Measurements from ENCODE around the gene CCDC85B. TPM values are rescaled to one million over a fixed set of nuclear protein-coding genes. Genes with fewer than 3 reads are reported as not detected.

Gene CCDC85B
- total and polyA plus RNA-seq, 4 donors = 15.7 to 53.9 (median 36.8) TPM

DNA sequence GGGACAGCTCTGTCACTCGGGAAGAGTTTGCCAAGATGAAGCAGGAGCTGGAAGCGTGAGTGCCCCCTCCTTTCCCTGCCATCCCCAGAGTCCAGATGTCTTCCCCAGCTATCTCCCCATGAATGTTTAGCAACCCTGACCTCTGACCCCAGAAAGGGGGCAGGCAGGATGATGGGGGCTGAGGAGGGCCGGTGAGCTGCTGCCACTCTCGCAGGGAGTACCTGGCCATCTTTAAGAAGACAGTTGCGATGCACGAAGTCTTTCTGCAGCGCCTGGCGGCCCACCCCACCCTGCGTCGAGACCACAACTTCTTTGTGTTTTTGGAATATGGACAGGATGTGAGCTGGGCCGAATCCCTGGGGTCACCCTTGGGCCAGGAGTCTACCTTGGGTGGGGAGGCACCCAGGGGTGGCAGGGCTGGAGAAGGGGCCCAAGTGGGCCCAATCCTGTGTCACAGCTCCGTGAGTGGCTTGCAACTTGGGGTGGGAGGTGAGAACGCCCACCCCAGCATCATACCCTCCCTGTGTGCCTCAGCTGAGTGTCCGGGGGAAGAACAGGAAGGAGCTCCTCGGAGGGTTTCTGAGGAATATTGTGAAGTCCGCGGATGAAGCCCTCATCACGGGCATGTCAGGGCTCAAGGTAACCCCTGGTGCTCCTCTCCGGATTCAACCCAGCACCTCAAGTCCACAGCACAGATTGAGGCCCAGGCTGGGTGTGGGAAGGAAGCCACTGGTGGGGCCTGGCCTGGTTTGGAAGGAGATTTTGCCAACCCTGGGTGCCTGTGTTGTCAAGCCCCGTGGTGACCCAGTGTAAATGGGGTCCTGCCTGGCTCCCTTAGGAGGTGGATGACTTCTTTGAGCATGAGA is 40.0 kb upstream of the CCDC85B start:
- H3K4me3 ChIP-seq (ENCODE audit: low read depth, low read length) = no peak overlapping the region
- DNase-seq (ENCODE audit: low read depth in 4 of 6, low spot score in 6 of 6) = peak in 1 of 6 donors; percentile 6
- WGBS (ENCODE audit: insufficient coverage) = 85% methylated on average over 16 of the region's 20 CpGs
- H3K36me3 ChIP-seq (ENCODE audit: control insufficient read depth, insufficient read depth, low read length) = peaks cover 58% of the 10 kb centered on the region
- peaks cover 3% of the 10 kb centered on the region for H3K4me1 ChIP-seq (ENCODE audit: control insufficient read depth, insufficient read depth, low read length)
- H3K9me3 ChIP-seq (ENCODE audit: control insufficient read depth, insufficient read depth, low read length) = no peaks in the 10 kb centered on the region
- no peak overlapping the region for H3K27ac ChIP-seq (ENCODE audit: low read depth, low read length)
- H3K27me3 ChIP-seq (ENCODE audit: control insufficient read depth, insufficient read depth, low read length) = no peaks in the 10 kb centered on the region

DNA sequence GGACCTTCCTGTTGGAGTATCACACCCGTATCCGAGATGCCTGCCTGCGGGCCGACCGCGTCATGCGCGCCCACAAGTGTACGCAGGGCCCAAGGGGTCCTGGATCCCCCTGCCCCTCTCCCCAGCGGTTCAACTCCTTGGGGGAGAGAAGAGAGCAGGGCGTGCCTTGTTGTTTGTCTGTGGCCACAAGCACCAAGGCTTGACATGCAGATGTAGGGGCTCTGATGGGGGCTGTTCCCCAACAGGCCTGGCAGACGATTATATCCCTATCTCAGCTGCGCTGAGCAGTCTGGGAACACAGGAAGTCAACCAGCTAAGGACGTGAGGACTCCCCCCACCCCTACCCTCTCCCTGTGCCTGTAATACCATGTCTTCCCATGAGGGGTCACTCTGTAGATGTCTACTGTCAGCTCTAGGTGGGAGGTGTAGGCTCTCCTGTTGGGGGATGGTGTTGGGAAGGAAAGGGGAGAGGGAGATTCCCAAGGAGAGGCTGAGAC is 39.3 kb upstream of the CCDC85B start:
- 95% methylated on average over 8 of the region's 14 CpGs for WGBS (ENCODE audit: insufficient coverage)
- H3K36me3 ChIP-seq (ENCODE audit: control insufficient read depth, insufficient read depth, low read length) = peaks cover 65% of the 10 kb centered on the region

GRCh38 chr11:65851811-65852507 is 38.5 kb upstream of the CCDC85B start:
- no peaks in the 10 kb centered on the region for H3K9me3 ChIP-seq (ENCODE audit: control insufficient read depth, insufficient read depth, low read length)
- peaks cover 18% of the 10 kb centered on the region for H3K4me1 ChIP-seq (ENCODE audit: control insufficient read depth, insufficient read depth, low read length)
- H3K36me3 ChIP-seq (ENCODE audit: control insufficient read depth, insufficient read depth, low read length) = peaks cover 73% of the 10 kb centered on the region
- peak in 1 of 6 donors; percentile 1 for DNase-seq (ENCODE audit: low read depth in 4 of 6, low spot score in 6 of 6)
- H3K27ac ChIP-seq (ENCODE audit: low read depth, low read length) = no peak overlapping the region
- H3K4me3 ChIP-seq (ENCODE audit: low read depth, low read length) = no peak overlapping the region
- 92% methylated on average over 9 of the region's 10 CpGs for WGBS (ENCODE audit: insufficient coverage)
- H3K27me3 ChIP-seq (ENCODE audit: control insufficient read depth, insufficient read depth, low read length) = no peaks in the 10 kb centered on the region

More for the DNA sequence above, 39.3 kb upstream of the CCDC85B start:
- no peaks in the 10 kb centered on the region for H3K27me3 ChIP-seq (ENCODE audit: control insufficient read depth, insufficient read depth, low read length)
- no peak for DNase-seq (ENCODE audit: low read depth in 4 of 6, low spot score in 6 of 6)
- no peak overlapping the region for H3K4me3 ChIP-seq (ENCODE audit: low read depth, low read length)
- no peak overlapping the region for H3K27ac ChIP-seq (ENCODE audit: low read depth, low read length)
- H3K4me1 ChIP-seq (ENCODE audit: control insufficient read depth, insufficient read depth, low read length) = peaks cover 10% of the 10 kb centered on the region
- H3K9me3 ChIP-seq (ENCODE audit: control insufficient read depth, insufficient read depth, low read length) = no peaks in the 10 kb centered on the region

GRCh38 chr11:65852508-65853245 is 37.8 kb upstream of the CCDC85B start:
- H3K4me3 ChIP-seq (ENCODE audit: low read depth, low read length) = no peak overlapping the region
- 91% methylated on average over 32 of the region's 33 CpGs for WGBS (ENCODE audit: insufficient coverage)
- peaks cover 74% of the 10 kb centered on the region for H3K36me3 ChIP-seq (ENCODE audit: control insufficient read depth, insufficient read depth, low read length)
- H3K4me1 ChIP-seq (ENCODE audit: control insufficient read depth, insufficient read depth, low read length) = peaks cover 18% of the 10 kb centered on the region
- H3K27me3 ChIP-seq (ENCODE audit: control insufficient read depth, insufficient read depth, low read length) = no peaks in the 10 kb centered on the region
- DNase-seq (ENCODE audit: low read depth in 4 of 6, low spot score in 6 of 6) = peak in 1 of 6 donors; percentile 4
- H3K9me3 ChIP-seq (ENCODE audit: control insufficient read depth, insufficient read depth, low read length) = no peaks in the 10 kb centered on the region
- H3K27ac ChIP-seq (ENCODE audit: low read depth, low read length) = no peak overlapping the region

GRCh38 chr11:65853246-65853979 is 37.1 kb upstream of the CCDC85B start:
- H3K9me3 ChIP-seq (ENCODE audit: control insufficient read depth, insufficient read depth, low read length) = no peaks in the 10 kb centered on the region
- no peak overlapping the region for H3K27ac ChIP-seq (ENCODE audit: low read depth, low read length)
- no peak for DNase-seq (ENCODE audit: low read depth in 4 of 6, low spot score in 6 of 6)

DNA sequence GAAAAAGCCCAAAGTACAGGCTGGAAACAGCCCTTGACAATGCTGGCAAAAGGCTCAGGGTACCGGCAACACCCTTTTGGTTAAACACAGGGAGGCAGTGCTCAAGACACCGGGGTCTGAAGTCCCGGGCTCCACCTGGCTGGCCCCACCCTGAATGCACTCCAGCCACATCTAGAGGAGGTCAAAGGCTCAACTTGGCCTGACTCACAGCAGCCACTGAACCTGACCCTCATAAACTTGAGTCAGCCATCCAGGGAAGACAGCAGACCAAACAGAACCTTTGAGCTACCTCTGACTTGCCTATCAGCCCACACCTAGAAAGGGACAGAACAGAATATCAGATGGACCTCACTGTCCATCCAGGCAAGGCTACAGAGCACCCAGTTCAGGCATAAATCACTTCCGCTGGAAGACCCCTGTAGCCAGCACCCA is 36.3 kb upstream of the CCDC85B start:
- Histone ChIP-seq H3K4me1 (ENCODE audit: control insufficient read depth, insufficient read depth, low read length) (peaks cover 22% of the 10 kb centered on the region), H3K9me3 (ENCODE audit: control insufficient read depth, insufficient read depth, low read length) (no peaks in the 10 kb centered on the region), H3K36me3 (ENCODE audit: control insufficient read depth, insufficient read depth, low read length) (peaks cover 74% of the 10 kb centered on the region), H3K27ac (ENCODE audit: low read depth, low read length) (no peak overlapping the region), H3K27me3 (ENCODE audit: control insufficient read depth, insufficient read depth, low read length) (no peaks in the 10 kb centered on the region), H3K4me3 (ENCODE audit: low read depth, low read length) (no peak overlapping the region)
- WGBS (ENCODE audit: insufficient coverage) = 91% methylated on average over 3 of the region's 4 CpGs
- no peak for DNase-seq (ENCODE audit: low read depth in 4 of 6, low spot score in 6 of 6)

More at GRCh38 chr11:65853246-65853979, 37.1 kb upstream of the CCDC85B start:
- no peaks in the 10 kb centered on the region for H3K27me3 ChIP-seq (ENCODE audit: control insufficient read depth, insufficient read depth, low read length)
- H3K36me3 ChIP-seq (ENCODE audit: control insufficient read depth, insufficient read depth, low read length) = peaks cover 74% of the 10 kb centered on the region
- peaks cover 18% of the 10 kb centered on the region for H3K4me1 ChIP-seq (ENCODE audit: control insufficient read depth, insufficient read depth, low read length)
- WGBS (ENCODE audit: insufficient coverage) = 84% methylated on average over 4 of the region's 6 CpGs
- H3K4me3 ChIP-seq (ENCODE audit: low read depth, low read length) = no peak overlapping the region

- DNase-seq (ENCODE audit: low read depth in 4 of 6, low spot score in 6 of 6) = peak in 1 of 6 donors; percentile 15
- Histone ChIP-seq H3K27me3 (ENCODE audit: control insufficient read depth, insufficient read depth, low read length) (no peaks in the 10 kb centered on the region), H3K36me3 (ENCODE audit: control insufficient read depth, insufficient read depth, low read length) (peaks cover 68% of the 10 kb centered on the region), H3K9me3 (ENCODE audit: control insufficient read depth, insufficient read depth, low read length) (no peaks in the 10 kb centered on the region), H3K4me1 (ENCODE audit: control insufficient read depth, insufficient read depth, low read length) (peaks cover 32% of the 10 kb centered on the region), H3K27ac (ENCODE audit: low read depth, low read length) (no peak overlapping the region), H3K4me3 (ENCODE audit: low read depth, low read length) (no peak overlapping the region)
- WGBS (ENCODE audit: insufficient coverage) = 70% methylated on average over 12 of the region's 15 CpGs
These were observed 35.3 kb upstream of the CCDC85B start for GRCh38 chr11:65854852-65855837.

- Histone ChIP-seq H3K36me3 (ENCODE audit: control insufficient read depth, insufficient read depth, low read length) (peaks cover 63% of the 10 kb centered on the region), H3K4me3 (ENCODE audit: low read depth, low read length) (peak overlapping the region; percentile 96), H3K4me1 (ENCODE audit: control insufficient read depth, insufficient read depth, low read length) (peaks cover 36% of the 10 kb centered on the region), H3K9me3 (ENCODE audit: control insufficient read depth, insufficient read depth, low read length) (no peaks in the 10 kb centered on the region), H3K27me3 (ENCODE audit: control insufficient read depth, insufficient read depth, low read length) (no peaks in the 10 kb centered on the region), H3K27ac (ENCODE audit: low read depth, low read length) (no peak overlapping the region)
- peak in 1 of 6 donors; percentile 3 for DNase-seq (ENCODE audit: low read depth in 4 of 6, low spot score in 6 of 6)
- 92% methylated on average over 15 of the region's 15 CpGs for WGBS (ENCODE audit: insufficient coverage)
These were observed 34.5 kb upstream of the CCDC85B start for GRCh38 chr11:65855927-65856363.

Data from spinal cord (tissue), 10 donors.